HG03575 (cell line): ENCODE data around the gene ZNF276.

Experiments used
- ATAC-seq: cut with Tn5 transposase; IDR thresholded peaks from one replicate; pipeline ENCODE4 v1.9.1; 2021; ENCODE audit not compliant: unreplicated experiment, insufficient number of reproducible peaks, low FRiP score; ENCODE audit errors: extremely low read depth

ZNF276 gene

GRCh38 chr16:89730610-89731234 is 9.4 kb downstream of the ZNF276 start:
- ATAC-seq: no peak

GRCh38 chr16:89732142-89732917 is 11.0 kb downstream of the ZNF276 start:
- ATAC-seq: no peak

DNA sequence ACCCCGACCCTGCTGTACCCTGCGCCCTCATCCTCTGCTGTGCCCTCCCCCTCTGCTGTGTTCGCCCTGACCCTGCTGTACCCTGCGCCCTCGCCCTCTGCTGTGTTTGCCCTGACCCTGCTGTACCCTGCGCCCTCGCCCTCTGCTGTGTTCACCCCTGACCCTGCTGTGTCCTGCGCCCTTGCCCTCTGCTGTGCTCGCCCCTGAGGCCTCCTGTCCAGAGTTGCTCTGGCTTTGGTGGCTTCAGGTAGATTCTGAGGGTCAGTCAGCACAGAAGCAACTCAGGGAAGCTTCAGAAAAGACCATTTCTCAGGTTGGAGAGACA is 11.5 kb downstream of the ZNF276 start:
- ATAC-seq: no peak

- ATAC-seq: no peak
Measured at GRCh38 chr16:89733322-89733721, 12.0 kb downstream of the ZNF276 start.

GRCh38 chr16:89733792-89734191 is 12.5 kb downstream of the ZNF276 start:
- ATAC-seq: no peak

- no peak for ATAC-seq
Measured at GRCh38 chr16:89736554-89736953, 15.2 kb downstream of the ZNF276 start.

DNA sequence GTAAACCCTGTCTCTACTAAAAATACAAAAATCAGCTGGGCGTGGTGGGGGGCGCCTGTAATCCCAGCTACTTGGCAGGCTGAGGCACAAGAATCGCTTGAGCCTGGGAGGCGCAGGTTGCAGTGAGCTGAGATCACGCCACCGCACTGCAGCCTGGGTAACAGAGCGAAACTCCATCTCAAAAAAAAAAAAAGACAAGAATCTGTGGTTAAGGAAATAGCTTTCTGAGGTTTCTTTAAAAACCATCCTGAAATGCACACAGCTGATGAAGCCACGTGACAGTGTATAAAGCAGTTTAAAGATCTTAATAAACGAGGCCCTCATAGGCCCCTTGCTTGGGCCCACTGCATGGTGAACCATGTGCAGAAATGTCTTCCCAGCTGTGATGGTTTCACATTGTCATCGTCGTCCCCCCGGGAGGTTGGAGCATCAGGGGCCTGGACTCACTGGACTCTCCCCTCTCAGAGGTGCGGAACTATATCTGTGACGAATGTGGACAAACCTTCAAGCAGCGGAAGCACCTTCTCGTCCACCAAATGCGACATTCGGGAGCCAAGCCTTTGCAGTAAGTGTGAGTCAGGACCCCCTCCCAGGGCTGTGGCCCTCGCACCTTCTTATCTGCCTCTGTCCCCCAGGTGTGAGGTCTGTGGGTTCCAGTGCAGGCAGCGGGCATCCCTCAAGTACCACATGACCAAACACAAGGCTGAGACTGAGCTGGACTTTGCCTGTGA is 16.2 kb downstream of the ZNF276 start:
- ATAC-seq: no peak

GRCh38 chr16:89738072-89738377 is 16.7 kb downstream of the ZNF276 start:
- no peak for ATAC-seq

DNA sequence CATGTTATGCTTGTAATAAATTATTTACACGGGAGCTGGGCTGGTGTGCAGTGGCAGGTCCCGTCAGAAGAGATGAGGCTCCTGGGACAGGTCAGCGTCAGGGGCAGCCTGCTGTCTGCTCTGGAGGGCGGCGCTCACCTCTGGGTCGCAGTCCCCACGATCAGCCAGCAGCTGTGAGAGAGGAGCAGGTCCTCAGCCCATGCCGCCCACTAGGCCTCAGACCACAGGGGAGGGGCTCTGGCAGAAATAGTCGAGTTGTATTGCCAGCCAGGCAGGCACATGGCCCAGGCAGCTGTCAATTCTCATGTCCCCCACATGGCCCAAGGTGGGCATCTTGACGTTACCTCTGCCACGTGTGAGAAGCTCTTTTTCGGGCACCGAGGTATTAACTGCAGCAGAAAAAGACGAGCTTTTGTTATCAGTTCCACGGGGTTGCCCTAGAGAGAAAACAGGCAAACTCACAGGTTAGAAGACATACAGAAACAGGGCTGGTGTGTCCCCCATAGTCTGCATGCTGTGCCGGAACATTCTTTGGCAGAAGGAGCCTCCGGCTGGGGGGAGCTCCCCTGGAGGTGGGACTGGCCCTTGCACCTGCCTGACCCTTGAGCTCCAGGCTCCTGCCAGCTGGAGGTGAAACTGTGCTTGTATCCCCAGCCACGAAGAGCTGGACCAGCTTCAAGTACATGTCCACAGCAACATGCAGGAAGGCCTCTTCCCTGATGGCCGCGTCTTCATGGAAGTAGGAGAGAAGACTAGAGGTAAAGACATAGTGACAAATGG is 17.4 kb downstream of the ZNF276 start:
- no peak for ATAC-seq

- no peak for ATAC-seq
Measured at GRCh38 chr16:89739383-89739782, 18.0 kb downstream of the ZNF276 start.

GRCh38 chr16:89741342-89742014 is 20.1 kb downstream of the ZNF276 start:
- ATAC-seq: no peak

GRCh38 chr16:89742948-89743347 is 21.6 kb downstream of the ZNF276 start:
- no peak for ATAC-seq

- ATAC-seq: no peak
Measured at GRCh38 chr16:89744813-89745212, 23.5 kb downstream of the ZNF276 start.

- ATAC-seq: no peak
Measured at GRCh38 chr16:89746043-89746442, 24.7 kb downstream of the ZNF276 start.

GRCh38 chr16:89748076-89748475 is 26.7 kb downstream of the ZNF276 start:
- ATAC-seq: no peak

DNA sequence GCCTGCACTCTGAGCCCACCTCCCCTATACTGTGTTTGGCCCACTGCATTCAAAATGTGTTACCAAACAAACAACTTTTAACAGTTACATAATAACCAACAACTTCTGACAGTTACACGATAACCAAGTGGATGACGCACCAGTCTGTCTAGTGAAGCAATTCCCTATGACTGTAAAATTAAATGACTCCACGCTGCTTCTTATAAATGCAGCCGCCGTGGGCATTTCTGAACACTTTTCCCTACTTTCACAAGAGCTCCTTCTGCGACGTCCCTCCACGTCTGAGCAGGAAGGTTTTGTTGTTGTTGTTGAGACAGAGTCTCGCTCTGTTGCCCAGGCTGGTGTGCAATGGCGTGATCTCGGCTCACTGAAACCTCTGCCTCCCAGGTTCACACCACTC is 27.6 kb downstream of the ZNF276 start:
- no peak for ATAC-seq

DNA sequence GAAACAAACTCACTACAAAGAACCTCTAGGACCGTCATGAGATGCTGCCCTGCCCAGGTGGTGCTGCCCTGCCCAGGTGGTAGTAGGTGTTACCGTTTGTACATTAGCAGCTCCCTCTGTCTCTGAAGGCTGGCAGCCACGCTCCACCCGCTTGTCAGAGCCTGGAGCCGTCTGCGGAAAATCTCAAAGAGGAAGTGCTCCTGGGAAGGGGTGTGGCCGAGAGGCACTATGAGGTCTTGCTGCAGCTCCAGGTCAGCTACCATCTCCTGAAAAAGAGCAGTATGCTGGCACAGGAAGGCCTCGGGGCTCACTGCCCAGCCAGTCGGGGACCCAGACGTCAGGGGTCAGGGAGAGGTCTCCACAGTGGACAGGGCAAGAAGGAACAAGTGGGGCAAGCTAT is 28.3 kb downstream of the ZNF276 start:
- no peak for ATAC-seq

GRCh38 chr16:89759746-89760340 is 38.5 kb downstream of the ZNF276 start:
- ATAC-seq: no peak
